ENCODE results near the gene ZNF474.

ZNF474 gene

DNA sequence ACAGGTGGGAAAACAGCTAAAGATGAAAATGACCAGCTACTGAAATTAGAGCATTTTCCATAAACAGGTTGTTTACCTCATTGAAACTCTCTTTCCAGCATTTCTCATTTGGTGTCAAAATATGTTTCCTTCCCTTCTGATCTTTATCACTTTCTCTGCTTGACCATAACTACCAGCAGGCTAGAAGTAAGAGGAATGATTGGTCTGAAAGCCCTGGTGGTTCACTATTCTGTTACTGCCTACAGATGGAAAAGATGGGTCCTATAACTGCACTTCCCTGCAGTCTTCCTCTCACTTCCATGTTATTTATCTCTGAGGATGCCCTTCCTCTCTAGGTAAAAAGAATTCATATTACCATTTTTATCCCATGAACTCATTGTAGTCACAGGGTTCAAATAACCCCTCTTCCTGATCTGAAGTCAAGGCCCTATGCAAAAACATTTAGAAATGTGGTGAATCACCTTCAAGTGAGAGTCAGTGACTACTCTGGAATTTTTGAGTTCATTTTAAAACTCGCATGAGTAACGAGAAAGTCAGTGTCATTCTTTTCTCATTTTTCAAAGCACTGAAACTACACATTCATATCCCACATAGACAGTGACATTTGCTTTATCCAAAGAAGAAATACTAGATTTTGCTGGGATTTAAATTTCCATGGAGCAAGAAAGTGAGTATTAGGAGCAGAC is 51.7 kb downstream of the ZNF474 start:
- Mint-ChIP-seq H3K9me3 (no peaks in the 10 kb centered on the region), H3K27me3 (peaks cover 16% of the 10 kb centered on the region), H3K27ac (no peak overlapping the region), H3K4me1 (peaks cover 7% of the 10 kb centered on the region), H3K4me3 (no peak overlapping the region)
- ATAC-seq: no peak
- no peak for DNase-seq

DNA sequence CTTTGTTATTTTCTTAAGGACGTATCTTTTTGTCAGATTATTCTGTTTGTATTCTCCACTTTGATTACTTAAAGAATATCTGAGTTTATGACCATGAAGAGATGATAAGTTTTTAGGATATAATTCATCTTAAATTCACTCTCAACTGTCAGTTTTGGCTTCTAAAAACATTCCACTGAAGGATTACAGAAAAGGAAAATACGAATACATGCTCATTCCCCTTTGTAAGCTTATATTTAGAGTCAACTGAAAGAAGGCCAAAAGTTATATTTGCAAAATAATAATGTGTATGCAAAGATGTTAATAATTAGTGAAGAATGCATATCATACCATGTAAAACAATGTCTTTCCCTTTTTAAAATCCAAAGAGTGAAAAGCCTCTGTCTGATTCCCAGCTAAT is 52.5 kb downstream of the ZNF474 start:
- DNase-seq (no peak), ATAC-seq (no peak)
- Mint-ChIP-seq H3K4me1 (peaks cover 7% of the 10 kb centered on the region), H3K27me3 (peaks cover 16% of the 10 kb centered on the region), H3K4me3 (no peak overlapping the region), H3K9me3 (no peaks in the 10 kb centered on the region), H3K27ac (no peak overlapping the region)

DNA sequence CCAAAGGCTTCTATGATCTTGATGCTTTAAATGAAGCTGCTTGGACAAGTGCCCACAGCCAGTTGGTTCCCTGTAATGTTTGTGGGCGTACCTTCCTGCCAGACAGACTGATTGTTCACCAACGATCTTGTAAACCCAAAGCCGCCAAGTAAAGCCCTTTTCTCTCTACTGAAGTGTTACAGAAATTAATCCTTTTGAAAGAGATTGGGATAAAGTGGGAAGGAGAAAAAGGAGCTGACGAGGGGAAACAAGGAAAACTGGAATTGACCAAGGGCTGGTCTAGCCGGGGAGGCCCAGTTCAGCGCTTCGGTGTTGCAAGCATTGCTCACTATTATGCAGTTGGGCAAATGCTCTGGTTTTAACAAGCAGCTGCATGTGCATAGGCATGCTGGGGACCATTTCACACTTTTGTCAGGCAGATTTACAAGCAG is 53.2 kb downstream of the ZNF474 start:
- DNase-seq: no peak
- Mint-ChIP-seq H3K9me3 (no peaks in the 10 kb centered on the region), H3K27ac (no peak overlapping the region)

DNA sequence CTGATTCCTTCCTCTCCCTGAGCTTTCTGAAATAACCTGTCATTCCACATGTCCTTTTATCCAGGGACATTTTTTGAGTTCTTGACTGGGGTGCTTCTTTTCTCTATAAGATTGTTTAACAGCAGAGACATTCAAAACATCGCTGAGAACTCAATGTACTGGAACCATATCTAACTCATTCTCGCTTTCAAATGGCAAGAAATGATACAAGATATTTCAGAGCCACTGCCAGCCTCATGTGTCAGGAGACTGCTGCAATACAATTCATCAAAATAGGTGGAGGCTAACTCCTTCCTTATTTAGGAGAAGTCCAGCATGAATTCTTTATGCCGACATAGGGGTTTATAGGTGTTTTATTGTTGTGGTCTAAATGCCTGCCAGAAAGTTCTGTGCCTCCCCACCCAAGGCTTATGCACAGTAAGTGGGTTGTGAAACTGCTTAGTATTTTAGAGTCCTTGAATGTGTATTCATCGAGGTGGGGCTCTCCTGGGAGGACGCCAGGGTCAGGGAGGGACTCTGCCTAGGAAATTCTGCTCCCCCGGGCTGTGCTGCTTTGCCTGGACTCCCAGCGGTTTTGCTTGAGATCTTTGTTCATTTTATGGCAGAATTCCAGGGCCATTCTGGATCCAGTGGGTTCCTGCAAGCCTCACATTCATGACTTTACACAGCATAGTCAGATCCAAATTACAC is 53.9 kb downstream of the ZNF474 start:
- no peak for ATAC-seq

More for the DNA sequence above, 53.2 kb downstream of the ZNF474 start:
- ATAC-seq: no peak
- Mint-ChIP-seq H3K4me3 (no peak overlapping the region), H3K4me1 (peaks cover 7% of the 10 kb centered on the region), H3K27me3 (peaks cover 18% of the 10 kb centered on the region)

DNA sequence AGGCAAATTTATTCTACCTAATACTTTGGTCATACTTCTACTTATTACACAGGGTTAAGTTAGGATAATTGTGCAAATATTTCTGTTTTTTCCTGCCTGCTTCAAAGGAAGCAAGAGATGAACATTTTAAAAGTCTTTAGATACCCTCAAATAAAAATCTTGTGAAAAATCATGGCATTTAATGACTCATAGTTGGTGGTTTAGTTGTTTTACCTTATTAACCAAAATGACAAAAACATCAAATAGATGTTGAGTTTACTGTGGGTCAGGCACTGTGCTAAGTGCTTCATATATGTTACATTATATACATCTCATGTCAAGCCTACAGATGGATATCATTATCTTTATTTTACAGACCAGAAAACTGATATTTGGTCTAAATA is 54.4 kb downstream of the ZNF474 start:
- Mint-ChIP-seq H3K4me3 (no peak overlapping the region), H3K9me3 (no peaks in the 10 kb centered on the region), H3K27ac (no peak overlapping the region), H3K4me1 (peaks cover 7% of the 10 kb centered on the region), H3K27me3 (peaks cover 30% of the 10 kb centered on the region)
- no peak for DNase-seq
- ATAC-seq: no peak

More for the DNA sequence above, 53.9 kb downstream of the ZNF474 start:
- Mint-ChIP-seq H3K9me3 (no peaks in the 10 kb centered on the region), H3K27ac (no peak overlapping the region), H3K27me3 (peaks cover 25% of the 10 kb centered on the region), H3K4me3 (no peak overlapping the region), H3K4me1 (peaks cover 7% of the 10 kb centered on the region)
- no peak for DNase-seq

DNA sequence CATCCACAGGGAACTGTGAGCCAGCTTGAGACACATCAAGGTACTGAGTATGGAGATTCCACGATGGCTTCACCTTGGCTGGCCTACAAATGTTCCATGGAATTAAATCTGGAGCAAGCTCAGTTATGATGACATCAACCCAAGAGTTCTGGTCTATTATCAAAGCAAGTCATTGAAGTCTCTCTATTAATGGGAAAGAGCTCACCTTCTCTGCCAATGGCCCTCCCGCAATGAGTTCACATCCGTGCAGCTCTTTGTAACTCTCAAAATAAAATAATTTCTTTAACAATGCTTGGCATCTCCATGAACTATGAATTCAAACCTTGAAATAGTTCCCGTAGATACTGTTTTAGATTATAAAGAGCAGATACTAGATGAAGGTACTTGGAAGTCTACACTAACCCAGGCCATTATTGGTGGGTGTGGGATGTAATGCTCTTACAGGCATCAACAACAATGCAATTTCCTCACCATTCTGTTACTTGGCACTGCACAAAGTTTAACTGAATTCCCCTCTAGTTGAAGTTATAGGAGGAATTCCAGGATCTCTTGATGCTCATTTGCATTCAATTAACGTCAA is 55.4 kb downstream of the ZNF474 start:
- Mint-ChIP-seq H3K9me3 (no peaks in the 10 kb centered on the region), H3K27me3 (peaks cover 36% of the 10 kb centered on the region), H3K27ac (no peak overlapping the region), H3K4me1 (peaks cover 7% of the 10 kb centered on the region), H3K4me3 (no peak overlapping the region)
- ATAC-seq (no peak), DNase-seq (no peak)

DNA sequence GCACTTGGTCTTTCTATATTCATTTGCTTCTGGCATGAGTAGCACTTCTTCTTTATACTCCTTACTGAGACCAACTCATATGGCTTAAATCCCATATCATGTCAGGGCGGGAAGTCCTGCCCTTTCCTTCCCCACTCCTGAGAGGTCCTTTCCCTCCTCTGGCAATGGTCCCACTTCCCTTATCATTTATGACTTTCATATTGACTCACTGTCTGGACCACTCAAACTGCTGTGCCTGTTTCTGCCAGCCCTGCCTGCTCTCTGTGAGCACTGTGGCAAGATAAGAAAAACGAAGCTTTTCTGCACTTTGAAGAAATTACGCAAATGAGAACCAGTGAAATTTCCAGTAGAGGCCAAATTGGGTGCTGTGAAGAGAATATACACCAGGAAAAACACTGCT is 58.1 kb downstream of the ZNF474 start:
- Mint-ChIP-seq H3K27me3 (peaks cover 59% of the 10 kb centered on the region), H3K9me3 (no peaks in the 10 kb centered on the region), H3K4me1 (no peaks in the 10 kb centered on the region), H3K4me3 (no peak overlapping the region), H3K27ac (no peak overlapping the region)
- ATAC-seq (no peak), DNase-seq (no peak)

DNA sequence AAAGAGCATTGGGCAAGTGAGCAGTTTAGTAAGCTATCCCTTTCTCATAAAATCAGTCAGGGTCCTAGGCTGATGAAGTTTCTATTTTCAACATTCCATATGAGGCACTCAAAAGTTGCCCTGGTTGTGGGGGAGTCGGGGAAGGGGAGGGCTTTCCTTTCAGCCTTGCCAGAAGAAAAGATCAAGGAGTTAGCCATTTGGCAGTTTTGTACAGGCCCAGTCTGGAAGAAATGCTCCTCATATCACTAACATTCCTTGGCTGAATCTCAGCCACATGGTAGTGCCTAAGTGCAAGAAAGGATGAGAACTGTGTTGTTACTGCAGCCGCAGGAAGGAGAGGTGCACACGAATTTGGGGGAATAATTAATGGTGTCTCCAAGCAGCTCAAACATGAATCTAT is 60.8 kb downstream of the ZNF474 start:
- Mint-ChIP-seq H3K27me3 (peaks cover 67% of the 10 kb centered on the region), H3K4me3 (no peak overlapping the region)

DNA sequence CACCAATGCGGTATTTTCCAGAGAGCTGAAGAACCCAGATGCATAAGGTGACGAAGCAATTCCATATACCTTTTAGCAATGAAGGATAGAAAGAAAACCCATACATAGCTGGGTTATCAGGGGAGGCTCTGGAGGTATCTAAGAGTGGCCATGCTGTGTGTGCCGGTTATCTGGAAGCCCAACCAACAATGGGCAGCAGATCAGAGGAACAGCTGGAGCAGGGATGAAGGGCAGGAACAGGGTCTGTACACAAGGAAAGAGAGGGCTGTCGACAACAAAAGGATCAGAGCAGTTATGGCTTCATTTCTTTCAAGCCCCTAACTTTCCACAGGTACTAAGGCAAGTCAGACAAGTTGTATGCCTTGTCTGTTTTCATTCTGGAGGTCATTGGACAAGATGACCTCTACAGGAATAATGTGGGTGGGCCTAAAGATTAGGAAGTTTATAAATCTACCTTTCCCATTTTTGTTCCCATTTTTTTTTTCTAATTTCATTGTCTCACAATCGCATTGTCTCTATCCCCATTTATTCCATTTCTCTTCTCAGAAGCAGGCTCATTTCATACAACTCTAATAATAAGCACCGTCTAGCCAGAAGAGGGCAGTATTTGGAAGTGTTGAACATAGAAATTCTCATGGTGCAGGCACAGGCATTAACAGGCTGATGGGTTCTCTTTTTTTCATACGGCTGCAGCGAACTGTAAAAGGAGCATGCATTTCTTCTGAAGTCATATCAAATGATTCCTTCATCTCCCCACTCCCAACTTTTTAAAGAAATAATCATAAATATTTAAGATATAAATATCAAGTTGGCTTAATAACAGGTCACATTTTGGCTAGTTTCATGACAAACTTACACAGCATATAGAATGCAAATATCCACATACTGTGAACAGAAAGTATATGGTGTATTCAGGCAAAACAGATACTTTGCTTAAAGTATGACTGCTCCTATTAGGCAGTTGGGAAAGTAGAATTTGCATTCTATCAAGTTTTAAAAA is 63.5 kb downstream of the ZNF474 start:
- Mint-ChIP-seq H3K4me1 (no peaks in the 10 kb centered on the region), H3K27me3 (peaks cover 62% of the 10 kb centered on the region), H3K27ac (peak overlapping the region in 1 of 2 donors; percentile 54), H3K9me3 (no peaks in the 10 kb centered on the region), H3K4me3 (no peak overlapping the region)
- ATAC-seq: peak; percentile 59
- DNase-seq: no peak

More for the DNA sequence above, 60.8 kb downstream of the ZNF474 start:
- no peak for ATAC-seq
- no peaks in the 10 kb centered on the region for H3K9me3 Mint-ChIP-seq
- H3K4me1 Mint-ChIP-seq: no peaks in the 10 kb centered on the region
- H3K27ac Mint-ChIP-seq: no peak overlapping the region
- DNase-seq: no peak

DNA sequence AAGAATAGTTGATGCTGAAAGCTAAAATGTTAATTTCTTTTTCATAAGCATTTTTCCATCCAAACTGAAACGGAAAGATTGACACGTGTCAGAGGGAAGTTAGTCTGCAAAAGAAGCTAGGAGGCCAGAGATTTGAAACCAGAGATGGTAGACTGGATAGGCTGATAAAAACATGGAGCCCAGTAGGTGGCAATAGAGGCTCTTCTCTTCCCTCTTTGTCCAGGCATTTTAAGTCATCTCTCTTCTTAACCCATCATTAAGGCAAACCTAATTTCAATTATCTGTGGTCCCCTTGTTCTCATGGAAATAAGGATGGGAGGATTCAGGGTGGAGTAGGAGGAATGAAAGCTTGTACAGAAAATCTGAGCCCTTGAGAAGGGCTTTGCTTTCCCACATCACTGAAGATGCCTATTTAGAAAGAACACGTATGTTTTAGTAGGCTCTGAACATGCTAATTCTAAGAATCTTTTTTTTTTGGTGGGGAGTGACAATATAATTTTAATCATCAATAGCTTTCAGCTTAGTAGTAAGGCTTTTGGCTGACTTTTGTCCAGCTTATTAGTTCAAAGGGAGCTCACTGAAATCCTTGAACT is 66.6 kb downstream of the ZNF474 start:
- ATAC-seq (no peak), DNase-seq (no peak)
- no peak overlapping the region for H3K4me3 Mint-ChIP-seq

DNA sequence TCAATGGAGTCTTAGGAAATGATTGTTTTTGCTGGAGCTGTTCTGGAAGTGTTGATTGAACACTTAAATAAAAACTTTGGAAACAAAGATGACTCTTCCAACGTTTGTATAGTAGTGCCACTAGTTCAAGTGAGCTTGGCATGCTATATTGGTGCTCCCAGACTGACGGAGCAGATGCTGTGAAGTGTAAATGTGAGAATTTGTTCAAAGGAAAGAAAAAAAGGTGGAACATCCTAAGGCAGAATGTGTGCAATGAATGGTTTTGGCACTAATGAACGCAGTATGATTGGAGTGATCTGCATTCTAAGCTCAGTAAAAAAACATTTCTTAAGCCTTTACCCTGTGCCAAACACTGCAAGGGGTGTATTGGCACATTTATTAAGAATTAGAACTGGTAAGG is 69.8 kb downstream of the ZNF474 start:
- peaks cover 3% of the 10 kb centered on the region for H3K27me3 Mint-ChIP-seq
- ATAC-seq (no peak), DNase-seq (no peak)
- H3K27ac Mint-ChIP-seq: no peak overlapping the region
- no peaks in the 10 kb centered on the region for H3K4me1 Mint-ChIP-seq
- H3K9me3 Mint-ChIP-seq: no peaks in the 10 kb centered on the region
- no peak overlapping the region for H3K4me3 Mint-ChIP-seq

More for the DNA sequence above, 66.6 kb downstream of the ZNF474 start:
- Mint-ChIP-seq H3K4me1 (no peaks in the 10 kb centered on the region), H3K27ac (no peak overlapping the region), H3K9me3 (no peaks in the 10 kb centered on the region), H3K27me3 (peaks cover 36% of the 10 kb centered on the region)

DNA sequence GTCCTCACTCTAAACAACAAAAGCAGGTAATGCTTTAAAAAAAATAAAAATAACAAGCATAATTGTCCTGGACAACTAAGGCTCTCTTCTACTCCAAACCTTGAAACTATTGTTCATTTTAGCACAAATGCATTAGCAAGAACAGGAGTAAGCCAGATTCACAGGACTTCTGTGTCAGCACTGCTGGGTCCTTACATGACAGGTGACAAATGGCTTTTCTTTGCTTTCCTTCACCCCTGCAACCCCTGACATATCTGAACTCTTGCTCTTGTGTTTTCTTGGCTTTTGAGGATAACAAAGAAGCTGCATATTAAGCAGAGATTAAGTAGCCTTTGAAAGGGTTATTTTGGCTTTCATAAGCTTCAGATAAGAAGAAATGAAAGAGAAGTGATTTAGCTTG is 71.1 kb downstream of the ZNF474 start:
- Mint-ChIP-seq H3K27me3 (peaks cover 3% of the 10 kb centered on the region), H3K27ac (no peak overlapping the region), H3K9me3 (peaks cover 0 to 3% of the 10 kb centered on the region in 2 donors), H3K4me1 (no peaks in the 10 kb centered on the region), H3K4me3 (no peak overlapping the region)
- DNase-seq (no peak), ATAC-seq (no peak)

DNA sequence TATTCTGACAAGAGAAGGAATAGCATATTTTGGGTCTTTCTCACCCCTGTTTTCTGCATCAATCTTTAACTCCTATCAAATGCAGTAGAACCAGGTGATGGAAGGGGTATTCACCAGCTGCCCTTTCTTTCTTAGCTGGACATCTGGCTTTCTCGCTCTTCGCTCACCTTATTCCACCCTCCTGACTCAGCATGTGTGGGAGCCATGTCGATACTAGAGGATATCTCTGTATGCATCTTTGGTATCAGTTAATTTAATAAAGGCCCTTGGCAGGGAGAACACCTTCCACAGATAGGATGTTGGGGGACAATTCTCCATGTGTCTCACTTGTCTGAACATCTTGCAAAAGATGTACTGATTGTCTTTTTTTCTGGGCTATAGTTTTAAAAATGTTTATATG is 71.5 kb downstream of the ZNF474 start:
- Mint-ChIP-seq H3K4me1 (no peaks in the 10 kb centered on the region), H3K27me3 (peaks cover 7% of the 10 kb centered on the region), H3K4me3 (no peak overlapping the region), H3K27ac (no peak overlapping the region), H3K9me3 (peaks cover 0 to 7% of the 10 kb centered on the region in 2 donors)
- DNase-seq (no peak), ATAC-seq (no peak)

DNA sequence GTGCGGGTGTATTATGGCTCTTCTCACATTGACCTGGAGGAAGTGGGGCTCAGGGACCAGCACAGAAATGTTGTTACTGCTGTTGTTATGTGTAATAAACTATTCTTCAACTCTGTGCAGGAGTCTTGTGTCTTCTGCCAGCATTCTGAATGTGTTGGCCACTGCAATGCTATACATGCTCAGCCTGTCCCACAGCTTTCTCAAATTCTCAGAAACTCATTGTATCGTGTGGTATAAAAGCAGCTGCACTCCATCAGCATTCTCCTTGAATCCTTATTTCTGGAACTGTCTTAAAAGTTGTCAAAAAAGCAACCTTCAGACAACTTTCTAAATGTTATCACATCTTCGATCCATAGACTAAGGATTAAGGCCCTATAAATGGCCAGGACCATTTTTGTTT is 72.0 kb downstream of the ZNF474 start:
- H3K4me1 Mint-ChIP-seq: no peaks in the 10 kb centered on the region
- ATAC-seq (no peak), DNase-seq (no peak)
- H3K9me3 Mint-ChIP-seq: peaks cover 0 to 8% of the 10 kb centered on the region in 2 donors
- no peak overlapping the region for H3K4me3 Mint-ChIP-seq
- H3K27ac Mint-ChIP-seq: peak overlapping the region in 1 of 2 donors; percentile 72
- H3K27me3 Mint-ChIP-seq: peaks cover 8% of the 10 kb centered on the region

DNA sequence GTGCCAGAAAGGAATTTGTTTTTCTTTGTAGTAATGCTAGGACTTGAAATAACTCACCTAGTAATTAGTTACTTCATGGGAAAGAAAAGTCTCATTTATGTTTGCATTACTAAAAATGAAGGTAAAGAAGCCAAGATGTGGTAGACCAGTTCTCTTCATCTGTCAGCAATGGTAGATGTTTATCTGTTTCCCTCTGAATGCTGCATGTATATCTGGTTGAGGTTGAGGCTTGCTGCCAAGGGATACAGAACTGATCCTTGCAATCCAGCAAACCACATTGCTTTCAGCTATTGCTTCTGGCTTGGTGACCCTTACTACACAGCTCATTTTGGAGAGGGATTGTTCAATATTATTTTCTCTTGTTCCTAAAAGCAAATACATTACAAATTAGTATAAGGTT is 73.6 kb downstream of the ZNF474 start:
- DNase-seq: no peak
- ATAC-seq: no peak
- no peaks in the 10 kb centered on the region for H3K4me1 Mint-ChIP-seq
- no peak overlapping the region for H3K4me3 Mint-ChIP-seq
- peaks cover 8% of the 10 kb centered on the region for H3K27me3 Mint-ChIP-seq
- no peak overlapping the region for H3K27ac Mint-ChIP-seq
- H3K9me3 Mint-ChIP-seq: peaks cover 7 to 8% of the 10 kb centered on the region in 2 donors

Measured in stimulated activated naive CD8-positive, alpha-beta T cell treated with anti-CD3 and anti-CD28 coated beads, Interleukin-15, amount 100 ng/mL, for 72 hours (primary cell).